GM15510 (cell line): Measurements from ENCODE around the gene PHACTR2.

Experiments
- POLR2A ChIP-seq: IDR thresholded peaks from 3 replicates; pipeline ENCODE4 v1.6.1; 2011; ENCODE audit warnings: borderline replicate concordance; ENCODE audit not compliant: insufficient read length; ENCODE audit errors: extremely low read depth

PHACTR2 gene

GRCh38 chr6:143674483-143675381 lies 3.0 kb upstream of the PHACTR2 start:
- TF ChIP-seq POLR2A = no peak

- no peak for TF ChIP-seq POLR2A
These were observed 2.3 kb upstream of the PHACTR2 start for GRCh38 chr6:143675382-143675900.

- TF ChIP-seq POLR2A = no peak
These were observed 1.8 kb upstream of the PHACTR2 start for GRCh38 chr6:143675946-143676345.

GRCh38 chr6:143676437-143677045 lies 1.2 kb upstream of the PHACTR2 start:
- no peak for TF ChIP-seq POLR2A

- no peak for TF ChIP-seq POLR2A
These were observed 231 bp upstream of the PHACTR2 start for GRCh38 chr6:143677577-143677890.

- TF ChIP-seq POLR2A = no peak
These were observed 1.3 kb downstream of the PHACTR2 start for GRCh38 chr6:143679041-143679440.

GRCh38 chr6:143680141-143680540 lies 2.4 kb downstream of the PHACTR2 start:
- TF ChIP-seq POLR2A = no peak

- TF ChIP-seq POLR2A = no peak
These were observed 5.0 kb downstream of the PHACTR2 start for GRCh38 chr6:143682805-143683204.

GRCh38 chr6:143684486-143684885 lies 6.7 kb downstream of the PHACTR2 start:
- TF ChIP-seq POLR2A = no peak

GRCh38 chr6:143685653-143686052 lies 7.9 kb downstream of the PHACTR2 start:
- TF ChIP-seq POLR2A = no peak

- TF ChIP-seq POLR2A = no peak
These were observed 9.8 kb downstream of the PHACTR2 start for GRCh38 chr6:143687591-143687990.

GRCh38 chr6:143688681-143689080 lies 10.9 kb downstream of the PHACTR2 start:
- no peak for TF ChIP-seq POLR2A

- TF ChIP-seq POLR2A = no peak
These were observed 12.1 kb downstream of the PHACTR2 start for GRCh38 chr6:143689852-143690251.

- no peak for TF ChIP-seq POLR2A
These were observed 13.4 kb downstream of the PHACTR2 start for GRCh38 chr6:143691155-143691554.

- TF ChIP-seq POLR2A = no peak
These were observed 14.3 kb downstream of the PHACTR2 start for GRCh38 chr6:143691900-143692636.

GRCh38 chr6:143692696-143693095 lies 14.9 kb downstream of the PHACTR2 start:
- no peak for TF ChIP-seq POLR2A

GRCh38 chr6:143694013-143694412 lies 16.2 kb downstream of the PHACTR2 start:
- TF ChIP-seq POLR2A = no peak
